ENCODE measurements around the gene OAF. TPM values are rescaled to one million over a fixed set of nuclear protein-coding genes. Genes with fewer than 3 reads are reported as not detected.

OAF gene
- total and polyA plus RNA-seq, 2 of the 8 experiments (the other 6 are each of a cell fraction or from before 2014, with no cell fraction given), result 1.3 to 1.5 TPM

- no peak overlapping the region for H3K23ac ChIP-seq (ENCODE audit: insufficient read length)
- 93% methylated on average over 10 of the region's 10 CpGs; no CpG with 5 or more reads in 1 of the 2 experiments for WGBS, 2 experiments (ENCODE audit: extremely low coverage in 1 of 2, insufficient coverage in 1 of 2, insufficient read length in 1 of 2, insufficient replicate concordance in 2 of 2, low coverage in 1 of 2, low lambda C conversion rate in 2 of 2, missing lambda C conversion rate in 1 of 2)
- H3K14ac ChIP-seq (ENCODE audit: insufficient read length), result no peak overlapping the region
- no peak for FAIRE-seq
- peaks cover 0 to 15% (median 7%) of the 10 kb centered on the region in 4 experiments; a peak in 5 of 7 replicates for H3K4me1 ChIP-seq (replicated peaks in 1 of 4; ENCODE audit: control insufficient read depth in 3 of 4, insufficient read depth in 4 of 4, low read length in 3 of 4)
- no peaks in the 10 kb centered on the region for H3K36me3 ChIP-seq (ENCODE audit: control insufficient read depth in 2 of 4, insufficient read depth in 4 of 4, low read length in 3 of 4)
- no peaks in the 10 kb centered on the region for H3K23me2 ChIP-seq (ENCODE audit: low read depth, low read length)
- no peak overlapping the region for H2BK15ac ChIP-seq (ENCODE audit: low read length)
- no peak overlapping the region; the same call in 1 of the 2 replicates for H2BK5ac ChIP-seq (ENCODE audit: low read depth, low read length)
- H4K5ac ChIP-seq (ENCODE audit: insufficient read length, low read depth, low read length), result no peak overlapping the region
- ChIA-PET CTCF (ENCODE audit: partially characterized antibody) (interaction anchor here (8.0 to 26.2 kb wide), 3 partner anchors 12 to 48 kb away, joined by 23 to 394 read pairs (median 207); no protein-coding TSS in a partner anchor), POLR2A (ENCODE audit: partially characterized antibody) (interaction anchor here (1.5 kb wide), 1 partner anchor 24 kb away, joined by 3 read pairs; no protein-coding TSS in a partner anchor)
- H3K79me2 ChIP-seq (ENCODE audit: control insufficient read depth in 1 of 2, insufficient read depth in 2 of 2, low read length in 2 of 2), result no peaks in the 10 kb centered on the region
- no peak overlapping the region for H3K18ac ChIP-seq (ENCODE audit: extremely low read depth, low read length)
- TF ChIP-seq POU5F1 (IDR thresholded peaks at IDR 0.05; ENCODE audit: low read depth, low read length) (no peak), POLR2A (IDR thresholded peaks at IDR 0.05; ENCODE audit: control extremely low read depth in 1 of 2, low read depth in 2 of 2, low read length in 2 of 2) (no peak), FOSL1 (IDR thresholded peaks at IDR 0.05; ENCODE audit: insufficient read depth, low read depth, low read length) (no peak), NRF1 (IDR thresholded peaks at IDR 0.05; ENCODE audit: low read depth, low read length) (no peak)
- H3K4me3 ChIP-seq (ENCODE audit: extremely low read depth in 1 of 4, insufficient read depth in 2 of 4, low read depth in 3 of 4, low read length in 4 of 4), result no peak overlapping the region
- no peak overlapping the region for H2BK120ac ChIP-seq (replicated peaks; ENCODE audit: low read depth, low read length)
- H3K9me3 ChIP-seq (ENCODE audit: insufficient read depth in 2 of 2, low read depth in 1 of 2, low read length in 1 of 2), result no peaks in the 10 kb centered on the region
- no peak overlapping the region for H2AFZ ChIP-seq (ENCODE audit: low read length)
- H2AK5ac ChIP-seq (ENCODE audit: low read depth, low read length), result no peak overlapping the region
- no peak overlapping the region for H3K4me2 ChIP-seq (ENCODE audit: insufficient read depth in 1 of 2, low read depth in 2 of 2, low read length in 2 of 2)
- peaks cover 24 to 58% (median 40%) of the 10 kb centered on the region in 4 experiments for H3K27me3 ChIP-seq (replicated peaks in 1 of 4; ENCODE audit: control insufficient read depth in 3 of 4, extremely low read depth in 1 of 4, insufficient read depth in 3 of 4, low read length in 3 of 4)
- H3K9ac ChIP-seq (replicated peaks in 1 of 4; ENCODE audit: extremely low read depth in 1 of 4, low read depth in 3 of 4, low read length in 3 of 4), result no peak overlapping the region
- no peak overlapping the region for H3K27ac ChIP-seq (ENCODE audit: low read depth, low read length)
- H3K79me1 ChIP-seq (ENCODE audit: low read depth, low read length), result no peaks in the 10 kb centered on the region
- peaks cover 0 to 2% of the 10 kb centered on the region in 2 experiments for H4K20me1 ChIP-seq (replicated peaks in 1 of 2; ENCODE audit: control insufficient read depth in 1 of 2, insufficient read depth in 2 of 2, low read length in 2 of 2)
- no peak overlapping the region; the same call in 1 of the 2 replicates for H2BK12ac ChIP-seq (ENCODE audit: low read depth, low read length)
- no peak overlapping the region for H2BK20ac ChIP-seq (ENCODE audit: low read length)
- no peak overlapping the region for H3K4ac ChIP-seq (replicated peaks; ENCODE audit: insufficient read length, low read depth, low read length)
- no peak overlapping the region for H3K56ac ChIP-seq (replicated peaks; ENCODE audit: insufficient read length, low read depth, low read length)
- no peak for DNase-seq (ENCODE audit: low read depth in 1 of 2, low spot score in 2 of 2)
- H4K8ac ChIP-seq (ENCODE audit: extremely low read depth, insufficient read depth, low read length), result peak overlapping the region; percentile 7; the same call in 1 of the 2 replicates
- peak overlapping the region; percentile 88 for H4K91ac ChIP-seq (replicated peaks; ENCODE audit: insufficient read length, low read length)
These were observed 7.8 kb downstream of the OAF start for GRCh38 chr11:120218695-120219033.

Measured in H1 (cell line).